ENCODE data around the gene PTPRT.

The PTPRT gene

GRCh38 chr20:42846784-42847490 lies 342.8 kb downstream of the PTPRT start:
- H3K27ac ChIP-seq, result no peak overlapping the region
- TF ChIP-seq ZFX (IDR thresholded peaks at IDR 0.05; ENCODE audit: borderline replicate concordance), result no peak
- TF ChIP-seq CTCF (IDR thresholded peaks at IDR 0.05), result no peak

GRCh38 chr20:42844751-42845150 lies 345.0 kb downstream of the PTPRT start:
- no peak overlapping the region for H3K27ac ChIP-seq
- TF ChIP-seq CTCF (IDR thresholded peaks at IDR 0.05), result no peak
- TF ChIP-seq ZFX (IDR thresholded peaks at IDR 0.05; ENCODE audit: borderline replicate concordance), result no peak

- no peak for TF ChIP-seq CTCF (IDR thresholded peaks at IDR 0.05)
- TF ChIP-seq ZFX (IDR thresholded peaks at IDR 0.05; ENCODE audit: borderline replicate concordance), result no peak
- H3K27ac ChIP-seq, result no peak overlapping the region
Measured at GRCh38 chr20:42837456-42837855, 352.2 kb downstream of the PTPRT start.

GRCh38 chr20:42836339-42836738 lies 353.4 kb downstream of the PTPRT start:
- H3K27ac ChIP-seq, result no peak overlapping the region
- no peak for TF ChIP-seq CTCF (IDR thresholded peaks at IDR 0.05)
- TF ChIP-seq ZFX (IDR thresholded peaks at IDR 0.05; ENCODE audit: borderline replicate concordance), result no peak

- TF ChIP-seq ZFX (IDR thresholded peaks at IDR 0.05; ENCODE audit: borderline replicate concordance), result no peak
- no peak for TF ChIP-seq CTCF (IDR thresholded peaks at IDR 0.05)
- no peak overlapping the region for H3K27ac ChIP-seq
Measured at GRCh38 chr20:42807876-42808275, 381.8 kb downstream of the PTPRT start.

- no peak for TF ChIP-seq CTCF (IDR thresholded peaks at IDR 0.05)
- no peak for TF ChIP-seq ZFX (IDR thresholded peaks at IDR 0.05; ENCODE audit: borderline replicate concordance)
- H3K27ac ChIP-seq, result no peak overlapping the region
Measured at GRCh38 chr20:42795111-42795695, 394.5 kb downstream of the PTPRT start.

- H3K27ac ChIP-seq, result no peak overlapping the region
- TF ChIP-seq ZFX (IDR thresholded peaks at IDR 0.05; ENCODE audit: borderline replicate concordance), result no peak
- no peak for TF ChIP-seq CTCF (IDR thresholded peaks at IDR 0.05)
Measured at GRCh38 chr20:42792052-42792451, 397.7 kb downstream of the PTPRT start.

Data from 22Rv1 (cell line).